ENCODE measurements around the gene MAGI2. TPM values are rescaled to one million over a fixed set of nuclear protein-coding genes. Genes with fewer than 3 reads are reported as not detected.

Gene MAGI2
- total RNA-seq, 1 experiment from 2014 or later: 0.25 TPM

GRCh38 chr7:78043159-78043558 lies 1410.3 kb downstream of the MAGI2 start:
- Mint-ChIP-seq H3K27me3 (ENCODE audit: insufficient read depth, unreplicated experiment) (peaks cover 2% of the 10 kb centered on the region), H3K4me1 (ENCODE audit: low read depth, unreplicated experiment) (no peaks in the 10 kb centered on the region), H3K36me3 (ENCODE audit: insufficient read depth, unreplicated experiment) (no peaks in the 10 kb centered on the region), H3K9me3 (ENCODE audit: unreplicated experiment) (no peaks in the 10 kb centered on the region), H3K4me3 (ENCODE audit: unreplicated experiment) (no peak overlapping the region), H3K27ac (ENCODE audit: unreplicated experiment) (no peak overlapping the region)
- Histone ChIP-seq H3K36me3 (ENCODE audit: control insufficient read depth, insufficient read depth, low read length) (no peaks in the 10 kb centered on the region), H3K9me3 (no peaks in the 10 kb centered on the region), H3K4me1 (no peaks in the 10 kb centered on the region), H3K27me3 (replicated peaks; ENCODE audit: control insufficient read depth, insufficient read depth, low read length) (no peaks in the 10 kb centered on the region), H3K4me3 (ENCODE audit: low read depth, low read length) (no peak overlapping the region)
- intact Hi-C loops (cut with micrococcal nuclease; ENCODE audit: unreplicated experiment): no loop called here
- TF ChIP-seq, protein P1, sequence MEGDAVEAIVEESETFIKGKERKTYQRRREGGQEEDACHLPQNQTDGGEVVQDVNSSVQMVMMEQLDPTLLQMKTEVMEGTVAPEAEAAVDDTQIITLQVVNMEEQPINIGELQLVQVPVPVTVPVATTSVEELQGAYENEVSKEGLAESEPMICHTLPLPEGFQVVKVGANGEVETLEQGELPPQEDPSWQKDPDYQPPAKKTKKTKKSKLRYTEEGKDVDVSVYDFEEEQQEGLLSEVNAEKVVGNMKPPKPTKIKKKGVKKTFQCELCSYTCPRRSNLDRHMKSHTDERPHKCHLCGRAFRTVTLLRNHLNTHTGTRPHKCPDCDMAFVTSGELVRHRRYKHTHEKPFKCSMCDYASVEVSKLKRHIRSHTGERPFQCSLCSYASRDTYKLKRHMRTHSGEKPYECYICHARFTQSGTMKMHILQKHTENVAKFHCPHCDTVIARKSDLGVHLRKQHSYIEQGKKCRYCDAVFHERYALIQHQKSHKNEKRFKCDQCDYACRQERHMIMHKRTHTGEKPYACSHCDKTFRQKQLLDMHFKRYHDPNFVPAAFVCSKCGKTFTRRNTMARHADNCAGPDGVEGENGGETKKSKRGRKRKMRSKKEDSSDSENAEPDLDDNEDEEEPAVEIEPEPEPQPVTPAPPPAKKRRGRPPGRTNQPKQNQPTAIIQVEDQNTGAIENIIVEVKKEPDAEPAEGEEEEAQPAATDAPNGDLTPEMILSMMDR (IDR thresholded peaks at IDR 0.05; ENCODE audit: insufficient read depth in 1 of 2, low read depth in 1 of 2, low read length in 1 of 2, severe bottlenecking in 1 of 2, unreplicated experiment in 1 of 2): no peak
- DNase-seq: no peak
- ChIA-PET POLR2A (interaction anchor here (0.6 kb wide), 1 partner anchor 9 kb away, joined by 3 read pairs; no protein-coding TSS in a partner anchor), CTCF (no interaction called here)
- BruUV-seq (replicated peaks): no TSS peak

DNA sequence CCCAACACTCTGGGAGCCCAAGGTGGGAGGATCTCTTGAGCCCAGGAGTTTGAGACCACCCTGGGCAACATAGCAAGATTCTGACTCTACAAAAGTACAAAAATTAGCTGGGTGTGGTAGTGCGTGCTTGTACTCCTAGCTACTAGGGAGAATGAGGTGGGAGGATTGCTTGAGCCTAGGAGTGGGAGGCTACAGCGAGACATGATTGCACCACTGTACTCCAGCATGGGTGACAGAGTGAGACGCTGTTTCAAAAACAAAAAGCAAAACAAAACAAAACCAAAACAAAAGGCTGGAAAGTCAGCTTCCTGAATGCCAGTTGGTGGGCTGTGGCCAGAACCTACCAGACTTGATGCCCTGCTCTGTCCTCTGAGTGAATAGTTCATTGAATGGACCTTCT lies 1412.0 kb downstream of the MAGI2 start:
- Histone ChIP-seq H3K36me3 (ENCODE audit: control insufficient read depth, insufficient read depth, low read length) (no peaks in the 10 kb centered on the region), H3K4me3 (ENCODE audit: low read depth, low read length) (no peak overlapping the region), H3K4me1 (no peaks in the 10 kb centered on the region), H3K9me3 (no peaks in the 10 kb centered on the region), H3K27me3 (replicated peaks; ENCODE audit: control insufficient read depth, insufficient read depth, low read length) (no peaks in the 10 kb centered on the region)
- H3K9me3 Mint-ChIP-seq (ENCODE audit: unreplicated experiment): no peaks in the 10 kb centered on the region
- TF ChIP-seq, protein P1 (IDR thresholded peaks at IDR 0.05; ENCODE audit: insufficient read depth in 1 of 2, low read depth in 1 of 2, low read length in 1 of 2, severe bottlenecking in 1 of 2, unreplicated experiment in 1 of 2): no peak
- no peak for DNase-seq
- no peak overlapping the region for H3K27ac Mint-ChIP-seq (ENCODE audit: unreplicated experiment)
- no peak overlapping the region for H3K4me3 Mint-ChIP-seq (ENCODE audit: unreplicated experiment)
- POLR2A ChIA-PET: no interaction called here
- H3K36me3 Mint-ChIP-seq (ENCODE audit: insufficient read depth, unreplicated experiment): no peaks in the 10 kb centered on the region
- no TSS peak for BruUV-seq (replicated peaks)
- H3K4me1 Mint-ChIP-seq (ENCODE audit: low read depth, unreplicated experiment): no peaks in the 10 kb centered on the region
- CTCF ChIA-PET: no interaction called here
- peaks cover 2% of the 10 kb centered on the region for H3K27me3 Mint-ChIP-seq (ENCODE audit: insufficient read depth, unreplicated experiment)
- intact Hi-C loops (cut with micrococcal nuclease; ENCODE audit: unreplicated experiment): no loop called here

DNA sequence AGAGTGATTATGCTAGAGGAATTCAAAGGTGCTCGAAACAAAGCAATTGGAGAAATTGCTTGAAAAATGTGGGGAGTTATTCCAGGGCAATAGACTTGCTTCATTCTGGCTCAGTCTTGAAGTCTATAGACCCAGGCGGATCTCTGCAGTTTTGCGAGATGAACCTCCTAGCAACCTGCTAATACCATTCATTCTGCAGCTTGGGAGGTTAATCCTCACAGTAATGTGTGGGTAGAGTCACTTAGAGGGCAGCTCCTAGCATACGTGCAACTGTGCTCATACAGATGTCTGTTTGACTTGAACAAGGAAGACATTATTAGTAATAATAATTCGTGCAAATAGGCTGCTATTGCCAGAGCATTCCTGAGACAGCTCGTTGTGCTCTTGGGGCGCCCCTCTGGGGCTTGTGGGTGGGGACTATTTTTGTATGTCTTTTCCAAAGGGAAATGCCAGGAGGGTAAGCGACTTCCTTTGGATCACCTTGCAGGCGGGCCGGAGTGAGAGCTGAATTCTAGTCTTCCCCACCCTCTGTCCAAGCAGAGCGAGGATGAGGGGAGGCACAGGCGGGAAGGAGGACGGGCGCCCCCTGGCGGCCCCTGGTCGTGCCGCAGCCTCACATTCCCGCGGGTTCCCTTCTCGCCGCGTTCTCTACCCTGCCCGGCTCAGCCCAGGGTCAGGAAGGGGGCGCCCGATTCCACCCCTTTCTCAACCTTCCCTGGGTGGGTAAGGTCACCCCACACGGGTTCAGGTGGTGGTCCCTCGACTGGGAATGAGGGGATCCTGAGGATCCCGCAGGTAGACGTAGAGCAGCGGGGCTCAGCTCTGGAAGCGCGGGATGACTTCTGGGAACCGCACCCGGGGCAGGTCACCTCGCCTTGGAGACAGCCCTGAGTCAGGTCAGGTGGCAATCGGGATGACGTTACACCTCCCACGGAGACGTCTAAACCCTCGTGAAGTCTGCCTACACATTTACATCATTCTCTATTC lies 1413.4 kb downstream of the MAGI2 start:
- H3K36me3 Mint-ChIP-seq (ENCODE audit: insufficient read depth, unreplicated experiment): no peaks in the 10 kb centered on the region
- Histone ChIP-seq H3K36me3 (ENCODE audit: control insufficient read depth, insufficient read depth, low read length) (no peaks in the 10 kb centered on the region), H3K4me3 (ENCODE audit: low read depth, low read length) (no peak overlapping the region), H3K27me3 (replicated peaks; ENCODE audit: control insufficient read depth, insufficient read depth, low read length) (no peaks in the 10 kb centered on the region), H3K9me3 (no peaks in the 10 kb centered on the region), H3K4me1 (no peaks in the 10 kb centered on the region)
- H3K4me1 Mint-ChIP-seq (ENCODE audit: low read depth, unreplicated experiment): no peaks in the 10 kb centered on the region
- H3K27ac Mint-ChIP-seq (ENCODE audit: unreplicated experiment): no peak overlapping the region
- intact Hi-C loops (cut with micrococcal nuclease; ENCODE audit: unreplicated experiment): no loop called here
- DNase-seq: peak in 1 of 2 experiments; percentile 44
- CTCF ChIA-PET: no interaction called here
- no peaks in the 10 kb centered on the region for H3K9me3 Mint-ChIP-seq (ENCODE audit: unreplicated experiment)
- H3K27me3 Mint-ChIP-seq (ENCODE audit: insufficient read depth, unreplicated experiment): peaks cover 5% of the 10 kb centered on the region
- no peak overlapping the region for H3K4me3 Mint-ChIP-seq (ENCODE audit: unreplicated experiment)
- TF ChIP-seq, protein P1 (IDR thresholded peaks at IDR 0.05; ENCODE audit: insufficient read depth in 1 of 2, low read depth in 1 of 2, low read length in 1 of 2, severe bottlenecking in 1 of 2, unreplicated experiment in 1 of 2): peak; percentile 22 to 77
- BruUV-seq (replicated peaks): no TSS peak
- POLR2A ChIA-PET: no interaction called here
